GM03348 (cell line): ENCODE data around the gene CPSF7.
"Not testable (repeated sequence)": the region's sequence is repeated elsewhere in the genome, so short reads cannot be mapped to it uniquely, and the experiment has no call there.

ENCODE experiments used
- DNase-seq: peaks from one replicate; pipeline ENCODE4 v3.0.0; 2012; ENCODE audit warnings: low spot score

The CPSF7 gene

GRCh38 chr11:61383859-61384258, 45.9 kb downstream of the CPSF7 start:
- not testable (repeated sequence) for DNase-seq

- no peak for DNase-seq
These were observed 48.9 kb downstream of the CPSF7 start for GRCh38 chr11:61380884-61381283.

- peak; percentile 91 for DNase-seq
These were observed 51.0 kb downstream of the CPSF7 start for GRCh38 chr11:61378713-61379313.

GRCh38 chr11:61377461-61378160, 52.2 kb downstream of the CPSF7 start:
- DNase-seq, result peak; percentile 37

- no peak for DNase-seq
These were observed 54.0 kb downstream of the CPSF7 start for GRCh38 chr11:61375761-61376108.

GRCh38 chr11:61372659-61373420, 56.9 kb downstream of the CPSF7 start:
- no peak for DNase-seq

- no peak for DNase-seq
These were observed 59.3 kb downstream of the CPSF7 start for GRCh38 chr11:61370349-61371005.

- peak; percentile 59 for DNase-seq
These were observed 60.1 kb downstream of the CPSF7 start for GRCh38 chr11:61369372-61370348.

- DNase-seq, result no peak
These were observed 61.1 kb downstream of the CPSF7 start for GRCh38 chr11:61368646-61369045.

GRCh38 chr11:61367406-61367805, 62.4 kb downstream of the CPSF7 start:
- DNase-seq, result no peak

GRCh38 chr11:61364012-61364675, 65.6 kb downstream of the CPSF7 start:
- DNase-seq, result no peak

- peak; percentile 61 for DNase-seq
These were observed 67.3 kb downstream of the CPSF7 start for GRCh38 chr11:61362542-61362875.

- peak; percentile 96 for DNase-seq
These were observed 67.8 kb downstream of the CPSF7 start, which contains the start of the genes CYB561A3 and TMEM138 for GRCh38 chr11:61361741-61362541. CYB561A3 (minus strand) TSS chr11:61361882; CDS start chr11:61356713, 5,169 bp downstream. TMEM138 (plus strand) TSS chr11:61362374; CDS start chr11:61364391, 2,017 bp downstream.

GRCh38 chr11:61361237-61361740, 68.5 kb downstream of the CPSF7 start:
- DNase-seq, result no peak

- DNase-seq, result no peak
These were observed 70.3 kb downstream of the CPSF7 start for GRCh38 chr11:61359516-61359915.

- DNase-seq, result no peak
These were observed 71.2 kb downstream of the CPSF7 start for GRCh38 chr11:61358566-61358965.

- no peak for DNase-seq
These were observed 71.9 kb downstream of the CPSF7 start for GRCh38 chr11:61357894-61358239.

- no peak for DNase-seq
These were observed 72.4 kb downstream of the CPSF7 start for GRCh38 chr11:61357233-61357893.

GRCh38 chr11:61356706-61357105, 73.1 kb downstream of the CPSF7 start:
- DNase-seq, result no peak
